Left ventricle myocardium inferior (tissue), 1 donor: ENCODE results near the gene CRK. TPM values are rescaled to one million over a fixed set of nuclear protein-coding genes. Genes with fewer than 3 reads are reported as not detected.
"Not testable (repeated sequence)": the region's sequence is repeated elsewhere in the genome, so short reads cannot be mapped to it uniquely, and the experiment has no call there.

Experiments
- DNase-seq: peaks from one replicate; pipeline ENCODE4 v3.0.0-alpha.2; 2020
- H3K27ac ChIP-seq: fragments of 200-600 bp; replicated peaks from 2 replicates; pipeline ENCODE4 v1.8.0; 2021
- H3K27me3 ChIP-seq: fragments of 200-600 bp; 2 replicates; pipeline ENCODE4 v1.8.0; 2021; ENCODE audit warnings: low read depth
- H3K36me3 ChIP-seq: fragments of 200-600 bp; 2 replicates; pipeline ENCODE4 v1.8.0; 2021
- H3K4me1 ChIP-seq: fragments of 200-600 bp; 2 replicates; pipeline ENCODE4 v1.8.0; 2021
- H3K4me3 ChIP-seq: fragments of 200-600 bp; 2 replicates; pipeline ENCODE4 v1.8.0; 2021; ENCODE audit warnings: mild to moderate bottlenecking, moderate library complexity
- H3K9me3 ChIP-seq: fragments of 200-600 bp; replicated peaks from 2 replicates; pipeline ENCODE4 v1.8.0; 2021
- CTCF ChIP-seq: fragments of 200-600 bp; IDR thresholded peaks from 2 replicates; pipeline ENCODE4 v1.8.0; 2021; ENCODE audit warnings: antibody characterized with exemption, mild to moderate bottlenecking, borderline replicate concordance
- intact Hi-C: fragments of 100-400 bp; cut with micrococcal nuclease; formaldehyde crosslinking; loops from one replicate; pipeline ENCODE4 v1.11.0; 2022
- total RNA-seq: library from RNA; stranded (reverse); fragmentation: NEBNext Ultra II Directional; extraction: Animal tissue kit (Norgen Biotek cat#: 25700); gene quantifications from one replicate; pipeline ENCODE4 v1.2.1, GENCODE V29; 2021
- donor health status: DM: no; HTN: yes; CAD: no; lungs with severe emphysema.

The CRK gene
- total RNA-seq, 1 donor from 2014 or later: 37.5 TPM

DNA sequence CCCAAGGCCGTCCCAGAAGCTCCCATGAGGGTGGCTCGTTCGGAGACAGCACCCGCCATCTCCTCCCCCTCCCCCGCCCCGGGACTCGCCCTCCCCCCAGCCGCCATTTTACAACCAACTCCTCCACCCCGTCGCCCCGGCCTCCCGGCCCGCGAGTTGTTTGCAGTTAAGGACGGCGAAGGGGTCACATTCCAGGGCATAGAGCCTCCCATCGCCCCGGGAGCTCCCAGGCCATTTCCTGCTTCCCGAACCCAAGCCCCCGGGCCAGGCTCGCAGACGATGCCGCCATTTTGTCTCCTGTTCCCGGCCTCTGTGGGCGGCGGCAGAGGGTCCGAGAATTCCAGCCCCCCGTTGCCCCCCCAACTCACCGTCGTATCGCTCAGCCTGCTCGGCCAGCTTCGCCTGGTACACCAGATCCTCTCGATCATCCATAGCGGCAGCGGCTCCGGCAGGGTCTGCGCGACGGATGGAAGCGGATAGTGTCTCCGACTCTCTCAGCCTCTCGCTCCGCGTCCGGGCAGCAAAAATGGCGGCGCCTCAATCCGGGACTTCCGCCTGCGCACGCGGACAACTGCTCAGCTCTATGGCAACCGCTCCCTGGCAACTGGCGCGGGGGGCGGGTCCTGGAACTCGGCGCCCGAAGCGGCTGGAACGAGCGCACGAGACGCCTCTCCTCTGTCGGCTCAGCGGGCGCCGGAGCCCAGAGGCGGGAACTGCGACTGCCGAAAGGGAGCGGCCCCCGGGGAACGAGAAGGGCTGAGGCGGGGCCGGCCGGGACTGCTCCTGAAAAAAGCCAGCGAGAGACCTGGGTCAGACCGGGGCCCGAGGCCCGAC lies 56.1 kb downstream of the CRK start, which contains the start of gene YWHAE:
YWHAE (minus strand) TSS at position 544 of the 834 bp plus-strand sequence; CDS start at position 432, 112 bp downstream.
- intact Hi-C loops: no loop called here

DNA sequence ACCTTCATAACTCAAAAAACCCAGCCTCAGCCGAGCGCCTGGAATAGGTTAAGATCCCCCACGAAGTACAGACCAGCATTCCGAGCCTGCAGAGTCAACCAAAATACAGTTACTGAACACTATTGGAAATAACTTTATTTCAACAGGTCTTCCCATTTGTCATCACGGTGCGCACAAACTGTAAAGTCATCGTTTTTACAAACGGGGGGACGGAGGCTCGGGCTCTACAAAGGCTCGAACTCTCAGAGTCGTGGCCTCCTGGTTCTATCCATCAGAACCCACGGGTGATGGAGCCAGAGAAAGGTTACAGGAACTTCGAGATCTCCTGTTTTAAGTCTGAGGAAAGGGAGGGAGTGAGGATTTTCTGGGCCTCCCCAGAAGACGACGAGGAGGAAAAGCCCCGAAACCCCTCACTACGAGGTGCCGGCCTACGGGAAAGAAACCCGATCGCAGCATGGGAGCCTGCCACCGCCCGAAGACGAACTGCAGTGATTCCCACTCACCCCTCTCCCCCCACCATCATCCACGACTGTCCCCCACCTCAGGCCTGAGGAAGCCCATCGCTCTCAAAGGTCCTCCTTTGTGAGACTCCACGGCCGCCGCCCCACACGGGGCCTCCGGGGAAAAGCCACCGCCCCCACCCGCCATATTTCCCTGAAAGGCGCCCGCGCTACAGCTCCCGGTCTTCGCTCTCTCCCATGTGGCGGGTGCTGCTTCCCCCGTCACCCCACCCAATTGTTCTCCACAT lies 56.9 kb downstream of the CRK start:
- peak overlapping the region; percentile 97 for H3K27ac ChIP-seq
- H3K36me3 ChIP-seq: no peaks in the 10 kb centered on the region
- H3K27me3 ChIP-seq: no peaks in the 10 kb centered on the region
- no peaks in the 10 kb centered on the region for H3K9me3 ChIP-seq
- TF ChIP-seq CTCF: no peak
- H3K4me3 ChIP-seq: peak overlapping the region; percentile 95
- H3K4me1 ChIP-seq: peaks cover 65% of the 10 kb centered on the region
- intact Hi-C loops: no loop called here
- DNase-seq: peak; percentile 60

More for the DNA sequence above, 56.1 kb downstream of the CRK start, which contains the start of gene YWHAE:
- Histone ChIP-seq H3K36me3 (no peaks in the 10 kb centered on the region), H3K4me1 (peaks cover 57% of the 10 kb centered on the region), H3K4me3 (peak within 1 kb of the TSS; percentile 95), H3K27me3 (no peaks in the 10 kb centered on the region), H3K9me3 (no peaks in the 10 kb centered on the region), H3K27ac (peak within 1 kb of the TSS; percentile 97)
- DNase-seq: peak; percentile 98
- no peak for TF ChIP-seq CTCF

GRCh38 chr17:1398028-1398427 lies 58.0 kb downstream of the CRK start:
- intact Hi-C loops: no loop called here
- peak overlapping the region; percentile 95 for H3K4me3 ChIP-seq
- H3K4me1 ChIP-seq: peaks cover 75% of the 10 kb centered on the region
- no peaks in the 10 kb centered on the region for H3K27me3 ChIP-seq
- H3K9me3 ChIP-seq: no peaks in the 10 kb centered on the region
- TF ChIP-seq CTCF: no peak
- H3K27ac ChIP-seq: peak overlapping the region; percentile 97
- H3K36me3 ChIP-seq: no peaks in the 10 kb centered on the region
- DNase-seq: no peak

DNA sequence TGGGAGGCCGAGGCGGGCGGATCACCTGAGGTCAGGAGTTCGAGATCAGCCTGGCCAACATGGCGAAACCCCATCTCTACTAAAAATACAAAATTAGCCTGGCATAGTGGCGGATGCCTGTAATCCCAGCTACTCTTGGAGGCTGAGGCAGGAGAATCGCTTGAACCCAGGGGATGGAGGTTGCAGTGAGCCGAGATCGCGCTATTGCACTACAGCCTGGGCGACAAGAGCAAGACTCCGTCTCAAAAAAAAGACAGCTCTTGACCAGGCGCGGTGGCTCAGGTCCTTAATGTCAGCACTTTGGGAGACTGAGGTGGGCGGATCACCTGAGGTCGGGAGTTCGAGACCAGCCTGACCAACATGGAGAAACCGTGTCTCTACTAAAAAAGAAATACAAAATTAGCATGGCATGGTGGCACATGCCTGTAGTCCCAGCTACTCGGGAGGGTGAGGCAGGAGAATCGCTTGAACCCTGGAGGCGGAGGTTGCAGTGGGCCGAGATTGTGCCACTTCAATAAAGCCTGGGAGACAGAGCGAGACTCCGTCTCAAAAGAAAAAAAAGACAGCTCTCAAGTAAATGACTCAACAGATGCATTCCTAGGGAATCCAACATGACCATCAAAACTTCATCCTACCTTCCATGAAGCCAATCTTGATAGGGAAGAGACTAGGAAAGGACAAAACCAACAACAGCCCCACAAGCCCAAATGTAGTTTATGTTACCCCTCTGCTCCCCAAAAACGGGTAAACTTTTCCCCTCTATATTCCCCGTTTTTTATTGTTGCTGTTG lies 60.0 kb downstream of the CRK start:
- DNase-seq, H3K9me3 ChIP-seq, H3K4me3 ChIP-seq, H3K27me3 ChIP-seq, intact Hi-C loops, H3K36me3 ChIP-seq: not testable (repeated sequence)
- Histone ChIP-seq H3K4me1 (peaks cover 95% of the 10 kb centered on the region), H3K27ac (peak overlapping the region; percentile 97)

DNA sequence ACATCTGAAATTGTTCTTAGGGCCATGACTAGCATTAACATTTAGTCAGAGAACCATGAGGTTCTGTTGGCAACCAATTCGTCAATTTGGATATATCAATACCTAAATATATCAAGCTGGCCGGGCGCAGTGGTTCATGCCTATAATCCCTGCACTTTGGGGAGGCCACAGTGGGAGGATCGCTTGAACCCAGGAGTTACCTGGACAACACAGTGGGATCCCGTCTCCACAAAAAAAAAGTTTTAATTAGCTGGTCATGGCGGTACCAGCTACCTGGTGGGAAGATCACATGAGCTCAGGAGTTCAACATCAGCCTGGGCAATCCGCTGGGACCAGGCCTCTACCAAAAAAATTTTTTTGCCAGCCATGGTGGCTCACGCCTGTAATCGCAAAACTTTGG lies 64.5 kb downstream of the CRK start:
- Histone ChIP-seq H3K27me3 (no peaks in the 10 kb centered on the region), H3K4me1 (peaks cover 100% of the 10 kb centered on the region), H3K27ac (peak overlapping the region; percentile 82), H3K36me3 (no peaks in the 10 kb centered on the region), H3K4me3 (peak overlapping the region; percentile 46), H3K9me3 (no peaks in the 10 kb centered on the region)
- TF ChIP-seq CTCF: no peak
- DNase-seq: no peak
- intact Hi-C loops: no loop called here
